K562 treated with DMSO at 1 percent for 4 hours (cell line): ENCODE results near the gene GID4. TPM values are rescaled to one million over a fixed set of nuclear protein-coding genes. Genes with fewer than 3 reads are reported as not detected.

ENCODE experiments used
- total RNA-seq: library from RNA; unstranded; fragments of 300-600 nt; gene quantifications from 2 replicates; pipeline ENCODE4 v1.2.3, GENCODE V29; 2022; ENCODE audit not compliant: insufficient read depth

Gene GID4
- 3.9 and 6.8 TPM in 2 replicates for total RNA-seq

GRCh38 chr17:18038861-18039534 lies at the start of gene GID4, which contains the start of gene ATPAF2:
Gene GID4 (plus strand): TSS chr17:18039408. CDS start chr17:18039465, 57 bp downstream.
Gene ATPAF2 (minus strand): TSS chr17:18039168. CDS start chr17:18039013, 155 bp downstream.

DNA sequence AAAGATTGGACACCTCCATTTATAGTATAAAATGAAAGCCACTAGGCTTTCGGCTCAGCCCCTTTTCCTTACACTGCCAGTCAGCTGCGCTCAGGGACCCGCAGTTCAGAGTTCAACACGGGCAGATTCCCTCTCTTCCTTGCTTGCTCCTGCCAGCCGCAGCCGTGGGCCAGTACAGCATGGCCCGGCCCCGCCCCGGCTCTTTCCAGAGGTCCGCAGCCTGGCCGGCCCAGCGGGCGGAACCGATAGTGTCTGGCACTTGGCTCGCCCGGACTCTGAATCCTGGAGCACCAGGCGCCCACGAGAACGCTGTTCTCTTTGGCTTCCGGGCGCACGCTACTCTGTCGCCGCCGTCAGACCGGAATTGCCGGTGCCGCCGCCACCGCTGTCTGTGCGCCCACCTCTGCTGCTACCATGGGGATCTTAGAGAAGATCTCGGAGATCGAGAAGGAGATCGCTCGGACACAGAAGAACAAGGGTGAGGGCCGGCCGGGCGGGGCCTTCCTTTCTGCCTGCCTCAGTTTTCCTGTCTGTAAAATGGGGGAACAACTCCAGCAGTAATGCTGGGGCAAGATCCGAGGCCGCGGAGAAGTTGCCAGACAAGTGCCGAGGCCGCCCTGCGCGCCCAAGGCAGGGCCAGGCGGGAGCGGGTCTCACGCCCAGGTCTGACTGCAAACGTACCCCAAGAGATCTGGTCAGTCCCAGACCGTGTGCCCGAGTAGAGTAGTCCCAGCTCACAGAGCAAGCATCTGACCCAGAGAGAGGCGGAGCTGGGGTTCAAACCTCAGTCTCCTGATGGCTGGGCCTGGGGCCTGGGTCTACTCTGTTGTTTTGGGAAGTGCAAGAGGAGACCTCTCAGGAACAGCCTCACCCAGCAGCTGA lies 48.6 kb downstream of the GID4 start, which contains the start of gene DRG2:
Gene DRG2 (plus strand): TSS at position 339 of the 882 bp plus-strand sequence. CDS start 76 bp downstream, at position 415.

DNA sequence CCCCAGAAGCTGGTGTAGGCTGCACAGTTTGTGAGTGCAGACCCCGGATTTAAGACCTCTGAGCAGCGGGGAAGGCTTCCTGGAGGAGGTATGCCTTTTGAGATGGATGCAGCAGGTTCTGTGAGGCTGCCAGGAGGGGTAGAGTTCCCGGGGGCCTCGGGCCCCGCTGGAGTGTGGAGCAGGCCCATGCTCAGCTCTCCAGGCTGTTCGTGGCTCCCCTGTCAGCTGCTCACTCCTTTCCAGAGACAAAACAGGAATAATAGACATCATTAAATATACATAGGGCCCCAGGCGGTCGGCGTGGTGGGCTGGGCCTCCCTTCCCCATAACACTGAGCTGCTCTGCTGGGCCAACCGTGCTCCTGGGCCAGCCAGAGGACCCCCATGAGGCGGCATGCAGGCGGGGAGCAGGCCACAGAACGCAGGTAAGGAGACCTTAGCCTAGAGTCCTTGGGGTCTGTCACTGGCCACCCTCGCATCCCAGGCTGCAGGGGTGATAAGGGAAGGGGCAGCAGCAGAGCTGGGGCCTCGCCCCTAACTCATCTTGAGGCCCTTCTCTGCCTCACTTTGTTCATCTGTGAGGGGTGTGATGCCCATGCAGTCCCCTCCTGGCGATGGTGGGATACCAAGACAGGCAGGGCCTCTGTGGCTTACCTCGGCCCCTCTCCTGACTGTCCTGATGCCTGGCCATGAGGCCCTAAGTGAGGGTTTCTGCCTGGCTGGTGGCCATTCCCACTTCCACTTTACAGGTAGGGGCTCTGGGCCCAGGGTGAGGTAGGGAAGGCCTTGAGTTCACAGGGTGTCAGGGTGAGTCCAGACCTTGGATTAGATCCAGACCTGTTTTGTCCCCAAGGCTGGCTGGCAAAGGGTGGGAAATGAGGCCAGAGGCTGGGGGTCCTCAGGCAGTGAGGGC lies 69.4 kb downstream of the GID4 start, which contains the start of gene MYO15A:
Gene MYO15A (plus strand): TSS at position 356 of the 912 bp plus-strand sequence. CDS start 10,045 bp downstream, outside the sequence.

Other genes starting within 250 kb of the GID4 start
- 107 and 128 TPM in 2 replicates for gene SREBF1, start 202.4 kb upstream of the GID4 start, total RNA-seq
- gene TOM1L2, start 67.0 kb upstream of the GID4 start, total RNA-seq: 10.3 TPM in 2 replicates
- 0.64 and 0.84 TPM in 2 replicates for gene DRC3, start 66.5 kb upstream of the GID4 start, total RNA-seq
- 15.9 and 19.8 TPM in 2 replicates for gene ATPAF2, start 240 bp upstream of the GID4 start, total RNA-seq
- gene DRG2, start 48.5 kb downstream of the GID4 start, total RNA-seq: 20.4 and 25.8 TPM in 2 replicates
- gene MYO15A, start 69.3 kb downstream of the GID4 start, total RNA-seq: not detected in 2 replicates
- gene ALKBH5, start 144.4 kb downstream of the GID4 start, total RNA-seq: 43.9 and 56.3 TPM in 2 replicates
- 14.3 and 15.4 TPM in 2 replicates for gene LLGL1, start 186.2 kb downstream of the GID4 start, total RNA-seq
- 114 and 132 TPM in 2 replicates for gene FLII, start 219.3 kb downstream of the GID4 start, total RNA-seq
- 3.5 and 5.8 TPM in 2 replicates for gene MIEF2, start 221.3 kb downstream of the GID4 start, total RNA-seq